ENCODE measurements around the gene IGFBP4. TPM values are rescaled to one million over a fixed set of nuclear protein-coding genes. Genes with fewer than 3 reads are reported as not detected.
A peak's percentile ranks its signal among the peaks of the same experiment; 100 is the strongest.

Gene IGFBP4
- total and polyA plus RNA-seq, 11 donors = 103 to 342 (median 133) TPM

DNA sequence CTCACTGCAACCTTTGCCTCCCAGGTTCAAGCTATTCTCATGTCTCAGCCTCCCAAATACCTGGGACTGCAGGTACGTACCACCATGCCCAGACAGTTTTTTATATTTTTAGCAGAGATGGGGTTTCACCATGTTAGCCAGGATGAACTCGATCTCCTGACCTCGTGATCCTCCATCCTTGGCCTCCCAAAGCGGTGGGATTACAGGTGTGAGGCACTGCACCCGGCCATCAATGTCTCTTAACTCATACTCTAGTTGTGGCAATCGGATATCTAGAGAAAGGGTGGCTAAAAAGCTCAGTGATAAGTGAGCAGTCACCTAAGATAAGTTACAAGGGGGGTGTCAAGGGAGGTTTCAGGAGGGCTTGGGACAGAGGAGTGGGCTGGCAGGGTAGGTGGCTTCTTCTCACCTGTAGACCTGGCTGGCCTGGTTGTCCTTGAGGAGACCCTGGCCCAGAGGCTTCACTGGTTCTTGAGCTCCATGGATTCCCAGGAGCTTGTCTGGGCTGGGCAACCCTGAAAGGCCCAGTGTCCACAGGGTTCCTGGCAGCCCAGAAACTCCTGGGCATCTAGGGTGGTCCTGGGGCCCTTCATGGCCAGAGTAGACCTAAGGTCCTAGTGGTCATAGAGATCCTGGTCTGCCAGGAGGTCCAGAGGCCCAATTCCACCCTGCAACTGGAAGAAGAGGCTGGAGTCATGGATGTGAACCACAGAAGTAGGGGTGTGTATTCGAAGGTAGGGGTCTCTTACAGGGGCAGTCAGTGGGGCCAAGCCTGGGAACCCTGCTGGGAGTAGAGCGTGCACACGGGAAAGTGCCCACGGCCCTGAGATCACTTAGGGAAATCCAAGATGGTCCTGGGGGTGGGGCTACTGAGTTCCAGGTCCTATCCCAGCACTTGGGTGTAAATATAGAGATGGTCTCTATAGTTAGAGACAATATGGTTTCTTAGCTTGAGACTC lies 12.7 kb upstream of the IGFBP4 start:
- Histone ChIP-seq H3K27me3 (no peaks in the 10 kb centered on the region), H3K9me3 (no peaks in the 10 kb centered on the region), H3K4me3 (no peak overlapping the region), H3K36me3 (no peaks in the 10 kb centered on the region), H3K27ac (no peak overlapping the region), H3K4me1 (peaks cover 0 to 24% (median 13%) of the 10 kb centered on the region in 12 donors)
- intact Hi-C loops (cut with DNase I) = loop anchor here in 1 of 10 donors (10.0 kb wide), 1 partner anchor 134 kb away; the partner anchor contains the start of gene CCR7
- TF ChIP-seq, protein P1, sequence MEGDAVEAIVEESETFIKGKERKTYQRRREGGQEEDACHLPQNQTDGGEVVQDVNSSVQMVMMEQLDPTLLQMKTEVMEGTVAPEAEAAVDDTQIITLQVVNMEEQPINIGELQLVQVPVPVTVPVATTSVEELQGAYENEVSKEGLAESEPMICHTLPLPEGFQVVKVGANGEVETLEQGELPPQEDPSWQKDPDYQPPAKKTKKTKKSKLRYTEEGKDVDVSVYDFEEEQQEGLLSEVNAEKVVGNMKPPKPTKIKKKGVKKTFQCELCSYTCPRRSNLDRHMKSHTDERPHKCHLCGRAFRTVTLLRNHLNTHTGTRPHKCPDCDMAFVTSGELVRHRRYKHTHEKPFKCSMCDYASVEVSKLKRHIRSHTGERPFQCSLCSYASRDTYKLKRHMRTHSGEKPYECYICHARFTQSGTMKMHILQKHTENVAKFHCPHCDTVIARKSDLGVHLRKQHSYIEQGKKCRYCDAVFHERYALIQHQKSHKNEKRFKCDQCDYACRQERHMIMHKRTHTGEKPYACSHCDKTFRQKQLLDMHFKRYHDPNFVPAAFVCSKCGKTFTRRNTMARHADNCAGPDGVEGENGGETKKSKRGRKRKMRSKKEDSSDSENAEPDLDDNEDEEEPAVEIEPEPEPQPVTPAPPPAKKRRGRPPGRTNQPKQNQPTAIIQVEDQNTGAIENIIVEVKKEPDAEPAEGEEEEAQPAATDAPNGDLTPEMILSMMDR (IDR thresholded peaks at IDR 0.05) = no peak
- no peak for TF ChIP-seq POLR2A (IDR thresholded peaks at IDR 0.05)
- WGBS, 4 donors = 93 to 97% (median 95%) methylated on average over 10 of the region's 10 CpGs
- DNase-seq (no peak), ATAC-seq (no peak)

DNA sequence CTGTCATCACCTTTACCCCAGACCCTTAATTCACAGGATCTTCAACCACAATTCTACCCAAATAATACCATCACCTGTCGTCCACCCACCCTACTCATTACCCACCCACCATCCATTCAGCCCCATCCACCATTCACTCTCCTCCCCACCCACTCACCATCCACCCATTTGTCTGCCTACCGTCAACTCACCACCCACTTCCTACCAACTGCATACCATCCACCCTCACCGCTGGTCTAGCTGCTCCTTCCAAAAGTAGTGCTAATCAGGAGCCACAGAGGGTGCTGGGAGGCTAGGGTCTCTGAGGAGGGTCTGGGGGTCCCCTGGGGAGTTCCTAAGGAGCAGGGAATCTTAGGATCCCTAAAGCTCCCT lies 12.0 kb upstream of the IGFBP4 start:
- Histone ChIP-seq H3K9me3 (no peaks in the 10 kb centered on the region), H3K4me3 (no peak overlapping the region), H3K4me1 (peaks cover 0 to 21% (median 13%) of the 10 kb centered on the region in 12 donors), H3K27ac (no peak overlapping the region), H3K36me3 (no peaks in the 10 kb centered on the region), H3K27me3 (no peaks in the 10 kb centered on the region)
- DNase-seq (no peak), ATAC-seq (no peak)
- 90 to 95% (median 92%) methylated on average over 3 of the region's 3 CpGs for WGBS, 4 donors
- intact Hi-C loops (cut with DNase I) = loop anchor here in 1 of 10 donors (10.0 kb wide), 1 partner anchor 134 kb away; the partner anchor contains the start of gene CCR7
- TF ChIP-seq, protein P1 (IDR thresholded peaks at IDR 0.05) = no peak
- TF ChIP-seq POLR2A (IDR thresholded peaks at IDR 0.05) = no peak

DNA sequence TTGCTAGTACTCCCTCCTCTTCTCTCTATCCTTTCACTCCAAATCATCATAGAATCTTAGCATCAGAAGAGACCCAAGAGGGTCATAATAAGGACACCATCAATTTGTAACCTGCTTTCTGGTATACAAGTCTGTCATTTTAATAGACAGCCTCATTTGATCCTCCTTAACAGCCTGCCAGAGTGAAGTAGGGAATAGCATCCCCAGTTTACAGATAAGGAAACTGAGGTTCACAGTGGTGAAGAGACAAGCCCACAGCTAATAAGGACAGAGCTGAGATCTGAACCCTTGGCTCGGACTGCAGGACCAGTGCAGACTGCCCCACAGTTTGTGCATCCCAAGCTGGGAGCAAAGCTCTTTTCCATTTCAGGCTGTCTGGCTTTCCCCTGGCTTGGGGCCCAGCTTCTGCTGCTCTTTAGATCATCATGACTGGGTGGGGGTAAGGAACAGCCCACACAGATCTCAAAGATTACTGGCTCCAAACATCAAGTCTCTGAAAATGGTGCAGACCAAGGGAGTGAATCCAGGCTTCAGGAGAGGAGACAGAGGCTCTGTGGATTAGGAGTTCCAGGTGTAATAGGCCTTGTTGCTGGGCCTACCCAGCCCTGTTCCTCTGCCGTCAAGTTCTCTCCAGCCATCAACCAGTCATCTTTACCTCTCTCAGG lies 10.3 kb upstream of the IGFBP4 start:
- TF ChIP-seq, protein P1 (IDR thresholded peaks at IDR 0.05) = no peak
- TF ChIP-seq POLR2A (IDR thresholded peaks at IDR 0.05) = no peak
- peak in 4 of 5 donors; percentile 59 to 64 (median 63) for DNase-seq
- Histone ChIP-seq H3K27me3 (no peaks in the 10 kb centered on the region), H3K9me3 (no peaks in the 10 kb centered on the region), H3K27ac (peak overlapping the region in 8 of 12 donors; percentile 4 to 84 (median 38)), H3K4me3 (no peak overlapping the region), H3K4me1 (peaks cover 0 to 29% (median 15%) of the 10 kb centered on the region in 12 donors), H3K36me3 (no peaks in the 10 kb centered on the region)
- peak in 3 of 4 donors; percentile 48 to 72 (median 63) for ATAC-seq
- 23 to 41% (median 35%) methylated on average over 2 of the region's 2 CpGs for WGBS, 4 donors
- intact Hi-C loops (cut with DNase I) = loop anchor here in 1 of 10 donors (10.0 kb wide), 1 partner anchor 132 kb away; the partner anchor contains the start of gene CCR7

Data from heart left ventricle (tissue), 16 donors.